Activated CD4-positive, alpha-beta T cell treated with anti-CD3 and anti-CD28 coated beads for 36 hours (primary cell): ENCODE results near the gene MSI2. TPM values are rescaled to one million over a fixed set of nuclear protein-coding genes. Genes with fewer than 3 reads are reported as not detected.
A peak's percentile ranks its signal among the peaks of the same experiment; 100 is the strongest.

Experiments used
- ATAC-seq: fragments of 200-7000 bp; cut with Tn5 transposase; one replicate; pipeline ENCODE4 v1.10.0; 2021; ENCODE audit warnings: mild to moderate bottlenecking, moderate library complexity
- CTCF ChIA-PET: fragments of 350-600 bp; sonication (Branson Sonifier 250); formaldehyde crosslinking; loops from one replicate; lab custom pipeline; 2021; ENCODE audit warnings: antibody characterized with exemption; lab: Charles Lee
- POLR2A ChIA-PET: fragments of 350-600 bp; sonication (Branson Sonifier 250); formaldehyde crosslinking; loops from one replicate; lab custom pipeline; 2021; ENCODE audit warnings: antibody characterized with exemption, inconsistent platforms; lab: Charles Lee
- DNase-seq: peaks from one replicate; pipeline ENCODE4 v3.0.0-alpha.2; 2020
- H3K27ac Mint-ChIP-seq: one replicate; pipeline ENCODE4 v1.8.0; 2021; ENCODE audit warnings: mixed read lengths
- H3K27me3 Mint-ChIP-seq: one replicate; pipeline ENCODE4 v1.8.0; 2021; ENCODE audit warnings: mixed read lengths
- H3K36me3 Mint-ChIP-seq: one replicate; pipeline ENCODE4 v1.8.0; 2021; ENCODE audit warnings: low read depth, mixed read lengths
- H3K4me1 Mint-ChIP-seq: one replicate; pipeline ENCODE4 v1.8.0; 2021; ENCODE audit warnings: mixed read lengths
- H3K4me3 Mint-ChIP-seq: one replicate; pipeline ENCODE4 v1.8.0; 2021; ENCODE audit warnings: mild to moderate bottlenecking, moderate library complexity, mixed read lengths
- H3K9me3 Mint-ChIP-seq: one replicate; pipeline ENCODE4 v1.8.0; 2021; ENCODE audit warnings: low read depth, mixed read lengths
- intact Hi-C, 2 experiments: fragments of 100-400 bp; cut with DNase I in 1 of 2; cut with micrococcal nuclease in 1 of 2; formaldehyde crosslinking; loops; one replicate each; pipeline versions ENCODE4 v1.14.2 to v1.15.1; 2022 to 2024; cut with DNase I, micrococcal nuclease
- total RNA-seq, 2 experiments: library from RNA; stranded (reverse); gene quantifications; one replicate each; pipeline ENCODE4 v1.2.3, GENCODE V29; 2021

MSI2 gene
- total RNA-seq, 2 experiments from 2014 or later = 55.3 to 57.2 TPM

DNA sequence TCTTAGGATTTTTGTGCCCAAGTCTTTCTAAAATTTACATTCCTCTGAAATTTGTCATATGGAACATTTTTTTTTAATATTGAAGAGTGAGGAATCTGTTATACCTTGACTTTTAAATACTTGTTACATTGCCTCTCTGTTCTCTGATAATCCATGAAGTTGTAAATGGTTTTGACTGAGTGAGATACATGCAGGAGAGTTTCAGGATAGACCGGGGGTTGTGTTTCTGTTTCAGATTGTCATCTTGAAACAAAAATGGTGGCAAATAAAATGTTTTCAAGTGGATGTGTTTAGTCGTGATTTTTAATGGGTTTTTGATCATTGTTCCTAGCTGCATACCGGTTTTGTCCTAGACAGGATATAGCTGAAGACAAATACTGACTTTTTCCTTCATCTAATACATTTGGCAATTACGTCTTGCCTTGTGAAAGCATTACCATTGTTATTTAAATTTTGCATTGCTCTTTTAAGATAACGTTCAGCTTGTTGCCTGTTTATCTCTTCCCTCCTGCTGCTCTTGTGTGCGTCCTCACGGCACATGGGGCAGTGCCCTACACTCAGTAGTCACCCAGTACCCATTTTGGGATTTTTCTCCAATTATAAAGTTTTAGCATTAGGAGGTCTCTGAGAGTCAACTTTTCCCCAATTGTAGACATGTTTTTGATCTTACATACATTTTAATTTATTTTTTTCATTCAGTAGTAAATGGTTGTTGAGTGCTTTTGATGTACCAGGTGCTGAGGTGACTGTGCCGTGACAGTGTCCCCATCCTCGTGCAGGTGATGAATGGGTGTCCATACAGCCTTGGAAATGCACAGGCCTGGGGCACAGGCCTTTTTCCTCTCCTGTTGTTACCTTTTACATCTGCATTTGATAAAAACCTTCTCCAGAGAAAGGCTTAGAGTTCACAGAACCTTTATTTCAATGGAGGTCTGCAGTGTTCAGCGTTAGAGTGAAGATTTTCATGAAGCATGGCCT is 169.9 kb downstream of the MSI2 start:
- no peaks in the 10 kb centered on the region for H3K27me3 Mint-ChIP-seq
- ATAC-seq = peak; percentile 71
- intact Hi-C loops = no loop called here
- H3K9me3 Mint-ChIP-seq = no peaks in the 10 kb centered on the region
- peak overlapping the region; percentile 10 for H3K4me3 Mint-ChIP-seq
- peaks cover 4% of the 10 kb centered on the region for H3K36me3 Mint-ChIP-seq
- ChIA-PET CTCF (interaction anchor here (1.1 kb wide), 1 partner anchor 14 kb away, joined by 5 read pairs; no protein-coding TSS in a partner anchor), POLR2A (interaction anchor here (0.6 kb wide), 1 partner anchor 332 kb away, joined by 3 read pairs; no protein-coding TSS in a partner anchor)
- no peak for DNase-seq
- peaks cover 52% of the 10 kb centered on the region for H3K4me1 Mint-ChIP-seq
- peak overlapping the region; percentile 47 for H3K27ac Mint-ChIP-seq

- Mint-ChIP-seq H3K4me3 (no peak overlapping the region), H3K27me3 (no peaks in the 10 kb centered on the region), H3K4me1 (peaks cover 25% of the 10 kb centered on the region), H3K36me3 (peaks cover 2% of the 10 kb centered on the region), H3K9me3 (no peaks in the 10 kb centered on the region), H3K27ac (no peak overlapping the region)
- CTCF ChIA-PET = interaction anchor here (0.5 kb wide), 1 partner anchor 41 kb away, joined by 3 read pairs; no protein-coding TSS in a partner anchor
- DNase-seq (no peak), ATAC-seq (no peak)
- POLR2A ChIA-PET = no interaction called here
- intact Hi-C loops = no loop called here
Measured at GRCh38 chr17:57429966-57430365, 173.6 kb downstream of the MSI2 start.

DNA sequence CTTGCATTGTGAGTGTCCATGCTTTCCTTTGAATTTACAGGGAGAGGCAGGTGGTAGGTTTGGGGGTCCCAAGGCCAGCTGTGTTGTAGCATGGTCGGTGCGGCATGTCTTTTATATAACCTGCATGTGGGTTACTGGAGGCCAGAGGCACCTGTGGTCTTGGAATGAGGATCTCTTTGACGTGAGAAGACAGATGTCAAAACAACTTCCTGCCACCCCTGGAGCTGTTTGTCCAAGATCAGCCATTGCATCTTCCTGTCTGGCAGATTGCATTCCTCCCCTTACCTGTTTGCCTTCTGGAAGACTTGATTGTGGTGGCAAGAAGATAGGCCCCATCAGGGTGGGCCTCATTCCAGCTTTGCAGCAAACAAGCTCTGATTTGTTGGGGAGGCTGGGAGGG is 175.1 kb downstream of the MSI2 start:
- ChIA-PET POLR2A (interaction anchor here (0.6 kb wide), 1 partner anchor 25 kb away, joined by 3 read pairs; no protein-coding TSS in a partner anchor), CTCF (interaction anchor here (0.6 to 1.1 kb wide), 2 partner anchors 9 to 180 kb away, joined by 3 to 6 read pairs; no protein-coding TSS in a partner anchor)
- intact Hi-C loops = no loop called here
- Mint-ChIP-seq H3K4me1 (peaks cover 19% of the 10 kb centered on the region), H3K4me3 (no peak overlapping the region), H3K27ac (no peak overlapping the region), H3K36me3 (peaks cover 2% of the 10 kb centered on the region), H3K27me3 (no peaks in the 10 kb centered on the region), H3K9me3 (no peaks in the 10 kb centered on the region)
- no peak for ATAC-seq
- DNase-seq = no peak

DNA sequence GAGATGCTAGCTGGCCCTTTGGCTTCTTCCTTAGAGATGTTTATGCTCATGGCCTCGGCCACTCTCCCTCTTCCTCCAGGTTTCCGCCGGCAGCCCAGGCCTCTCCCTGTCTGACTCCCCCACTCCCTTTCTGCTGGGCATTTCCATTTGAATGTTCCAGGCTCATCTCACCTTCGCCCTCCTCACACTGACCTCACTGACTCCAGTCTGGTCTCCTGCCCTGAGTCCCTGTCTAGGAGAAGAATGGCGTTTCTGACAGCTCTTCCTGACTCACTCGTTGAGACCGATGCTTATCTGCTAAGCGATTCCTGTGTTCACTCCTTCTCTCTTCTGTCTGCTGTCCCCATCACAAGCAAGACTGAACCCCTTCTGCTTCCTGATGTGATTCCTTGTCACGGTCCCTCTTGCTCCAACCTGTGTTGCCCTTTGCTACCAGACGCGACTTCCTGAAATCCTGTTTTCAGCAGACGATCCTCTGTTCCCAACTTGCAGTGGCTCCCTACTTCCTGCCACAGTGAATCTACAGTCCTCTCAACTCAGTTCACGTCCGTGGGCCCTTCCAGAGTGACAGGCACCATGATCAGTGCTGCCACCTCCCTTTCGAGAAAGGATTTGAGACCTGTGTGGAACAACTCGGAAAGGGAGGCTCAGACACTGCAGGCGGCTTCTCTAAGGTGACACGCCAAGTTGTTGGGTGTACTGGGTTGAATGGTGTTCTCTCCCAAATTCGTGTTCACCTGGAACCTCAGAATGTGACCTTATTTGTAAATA is 176.4 kb downstream of the MSI2 start:
- Mint-ChIP-seq H3K27ac (peak overlapping the region; percentile 33), H3K36me3 (peaks cover 5% of the 10 kb centered on the region), H3K27me3 (no peaks in the 10 kb centered on the region), H3K9me3 (no peaks in the 10 kb centered on the region), H3K4me3 (no peak overlapping the region), H3K4me1 (peaks cover 17% of the 10 kb centered on the region)
- ChIA-PET POLR2A (no interaction called here), CTCF (interaction anchor here (0.9 kb wide), 1 partner anchor 8 kb away, joined by 5 read pairs; no protein-coding TSS in a partner anchor)
- DNase-seq = no peak
- intact Hi-C loops = no loop called here
- no peak for ATAC-seq

GRCh38 chr17:57433452-57433851 is 177.1 kb downstream of the MSI2 start:
- intact Hi-C loops = no loop called here
- no peak overlapping the region for H3K27ac Mint-ChIP-seq
- no peak for ATAC-seq
- peaks cover 5% of the 10 kb centered on the region for H3K36me3 Mint-ChIP-seq
- POLR2A ChIA-PET = no interaction called here
- no peak for DNase-seq
- H3K4me1 Mint-ChIP-seq = peaks cover 23% of the 10 kb centered on the region
- no peaks in the 10 kb centered on the region for H3K9me3 Mint-ChIP-seq
- no peak overlapping the region for H3K4me3 Mint-ChIP-seq
- no peaks in the 10 kb centered on the region for H3K27me3 Mint-ChIP-seq
- CTCF ChIA-PET = no interaction called here

- Mint-ChIP-seq H3K27ac (no peak overlapping the region), H3K4me3 (no peak overlapping the region), H3K9me3 (no peaks in the 10 kb centered on the region), H3K36me3 (peaks cover 6% of the 10 kb centered on the region), H3K27me3 (no peaks in the 10 kb centered on the region), H3K4me1 (peaks cover 29% of the 10 kb centered on the region)
- ChIA-PET CTCF (no interaction called here), POLR2A (no interaction called here)
- DNase-seq (no peak), ATAC-seq (no peak)
- intact Hi-C loops = no loop called here
Measured at GRCh38 chr17:57434361-57434760, 178.0 kb downstream of the MSI2 start.

DNA sequence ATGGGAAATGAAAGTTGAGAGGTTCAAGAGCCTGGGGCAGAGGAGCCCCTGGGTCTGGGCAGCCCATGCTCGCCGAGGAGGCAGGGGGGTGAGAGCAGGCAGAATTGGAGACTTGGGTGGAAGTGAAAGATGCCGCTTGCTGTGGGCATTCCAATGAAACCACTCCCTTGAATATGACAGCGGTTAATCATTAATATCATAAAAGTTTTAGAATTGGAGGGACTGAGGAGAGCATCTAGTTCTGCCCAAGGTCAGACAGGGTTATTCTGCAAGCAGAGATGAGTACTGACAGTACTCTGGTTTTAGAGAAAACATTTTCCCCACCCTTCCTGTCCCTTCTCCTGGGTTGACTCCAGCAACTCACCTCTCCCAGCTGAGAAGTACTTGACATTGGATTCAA is 180.2 kb downstream of the MSI2 start:
- no peaks in the 10 kb centered on the region for H3K9me3 Mint-ChIP-seq
- intact Hi-C loops = no loop called here
- H3K4me1 Mint-ChIP-seq = peaks cover 45% of the 10 kb centered on the region
- no peak for DNase-seq
- no peak overlapping the region for H3K4me3 Mint-ChIP-seq
- POLR2A ChIA-PET = no interaction called here
- no peaks in the 10 kb centered on the region for H3K27me3 Mint-ChIP-seq
- CTCF ChIA-PET = interaction anchor here (0.6 to 1.6 kb wide), 4 partner anchors 15 to 34 kb away, joined by 3 to 5 read pairs (median 4); no protein-coding TSS in a partner anchor
- no peak for ATAC-seq
- H3K27ac Mint-ChIP-seq = no peak overlapping the region
- H3K36me3 Mint-ChIP-seq = peaks cover 6% of the 10 kb centered on the region

GRCh38 chr17:57438066-57438731 is 181.9 kb downstream of the MSI2 start:
- DNase-seq = no peak
- no peak overlapping the region for H3K4me3 Mint-ChIP-seq
- CTCF ChIA-PET = no interaction called here

GRCh38 chr17:57439651-57440050 is 183.3 kb downstream of the MSI2 start:
- peaks cover 74% of the 10 kb centered on the region for H3K4me1 Mint-ChIP-seq
- no peak for DNase-seq
- no peak overlapping the region for H3K4me3 Mint-ChIP-seq
- CTCF ChIA-PET = interaction anchor here (0.6 to 3.8 kb wide), 11 partner anchors 7 to 231 kb away, joined by 3 to 24 read pairs (median 5); no protein-coding TSS in a partner anchor
- H3K27me3 Mint-ChIP-seq = no peaks in the 10 kb centered on the region
- no peaks in the 10 kb centered on the region for H3K9me3 Mint-ChIP-seq
- H3K27ac Mint-ChIP-seq = peak overlapping the region; percentile 95
- peaks cover 16% of the 10 kb centered on the region for H3K36me3 Mint-ChIP-seq
- intact Hi-C loops = loop anchor here (5.0 to 10.0 kb wide), 6 partner anchors 32 to 715 kb away; partner anchors contain the start of genes AKAP1 (in 1 of the 2) and MSI2 (in 1 of the 2)
- POLR2A ChIA-PET = interaction anchor here (0.6 to 2.3 kb wide), 2 partner anchors 15 to 75 kb away, joined by 4 to 10 read pairs; no protein-coding TSS in a partner anchor
- no peak for ATAC-seq

More at GRCh38 chr17:57438066-57438731, 181.9 kb downstream of the MSI2 start:
- intact Hi-C loops = no loop called here
- H3K36me3 Mint-ChIP-seq = peaks cover 7% of the 10 kb centered on the region
- H3K27me3 Mint-ChIP-seq = no peaks in the 10 kb centered on the region
- ATAC-seq = no peak
- peaks cover 61% of the 10 kb centered on the region for H3K4me1 Mint-ChIP-seq
- no peak overlapping the region for H3K27ac Mint-ChIP-seq
- no peaks in the 10 kb centered on the region for H3K9me3 Mint-ChIP-seq
- POLR2A ChIA-PET = no interaction called here

DNA sequence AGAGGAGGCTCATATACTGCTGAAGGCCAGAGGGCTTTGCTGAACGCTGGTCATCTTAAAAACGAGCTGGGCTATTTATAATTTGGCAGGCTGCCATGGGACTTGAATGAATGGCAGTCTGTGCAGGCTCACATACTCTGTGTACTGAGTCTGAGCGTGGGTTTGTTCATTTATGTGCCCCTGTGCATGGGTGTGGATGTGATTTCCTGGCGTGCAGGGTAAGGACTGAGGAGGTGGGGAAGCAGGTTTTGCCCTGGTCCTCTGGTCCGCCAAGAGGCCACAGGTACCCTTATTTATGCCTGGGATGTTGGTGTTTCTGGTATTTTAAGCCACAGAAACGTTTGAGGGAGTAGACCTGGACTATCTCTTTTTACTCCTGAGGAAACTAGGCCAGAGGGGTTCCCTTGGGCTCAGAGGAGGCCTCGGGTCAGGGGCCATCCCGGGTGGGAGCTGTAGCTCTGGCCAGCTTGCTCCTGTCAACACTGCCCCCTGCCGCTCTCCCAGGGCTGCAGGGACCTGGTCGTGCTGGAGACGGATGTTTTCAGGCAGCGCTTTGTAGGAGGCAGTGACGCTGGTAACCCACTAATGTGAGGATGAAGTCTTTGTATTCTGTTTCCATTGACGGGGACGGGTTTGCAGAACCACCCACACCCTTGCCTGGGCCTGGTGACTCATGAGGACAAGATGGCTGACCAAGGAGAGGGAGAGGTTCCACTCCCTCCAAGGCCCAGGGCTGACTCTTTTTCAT is 184.4 kb downstream of the MSI2 start:
- CTCF ChIA-PET = interaction anchor here (0.6 to 3.8 kb wide), 19 partner anchors 8 to 232 kb away, joined by 3 to 24 read pairs (median 5); no protein-coding TSS in a partner anchor
- POLR2A ChIA-PET = interaction anchor here (0.6 to 2.3 kb wide), 4 partner anchors 14 to 198 kb away, joined by 3 to 10 read pairs (median 6); no protein-coding TSS in a partner anchor
- H3K9me3 Mint-ChIP-seq = no peaks in the 10 kb centered on the region
- H3K4me3 Mint-ChIP-seq = peak overlapping the region; percentile 38
- no peaks in the 10 kb centered on the region for H3K27me3 Mint-ChIP-seq
- peaks cover 85% of the 10 kb centered on the region for H3K4me1 Mint-ChIP-seq
- intact Hi-C loops = loop anchor here (1.0 to 10.0 kb wide), 12 partner anchors 19 to 714 kb away; partner anchors contain the start of genes MSI2 (in 2 of the 2) and AKAP1 (in 1 of the 2)
- ATAC-seq = peak; percentile 86
- DNase-seq = peak; percentile 93
- H3K36me3 Mint-ChIP-seq = peaks cover 19% of the 10 kb centered on the region
- peak overlapping the region; percentile 95 for H3K27ac Mint-ChIP-seq
